G401.6 (cell line): ENCODE measurements around the gene ME3.
A peak's percentile ranks its signal among the peaks of the same experiment; 100 is the strongest.
"Not testable (repeated sequence)": the region's sequence is repeated elsewhere in the genome, so short reads cannot be mapped to it uniquely, and the experiment has no call there.

Experiments used
- FAIRE-seq: peaks from 2 replicates; lab custom pipeline; 2012; peaks lifted over from hg19 to GRCh38; lab: Jason Lieb, UNC

The ME3 gene

DNA sequence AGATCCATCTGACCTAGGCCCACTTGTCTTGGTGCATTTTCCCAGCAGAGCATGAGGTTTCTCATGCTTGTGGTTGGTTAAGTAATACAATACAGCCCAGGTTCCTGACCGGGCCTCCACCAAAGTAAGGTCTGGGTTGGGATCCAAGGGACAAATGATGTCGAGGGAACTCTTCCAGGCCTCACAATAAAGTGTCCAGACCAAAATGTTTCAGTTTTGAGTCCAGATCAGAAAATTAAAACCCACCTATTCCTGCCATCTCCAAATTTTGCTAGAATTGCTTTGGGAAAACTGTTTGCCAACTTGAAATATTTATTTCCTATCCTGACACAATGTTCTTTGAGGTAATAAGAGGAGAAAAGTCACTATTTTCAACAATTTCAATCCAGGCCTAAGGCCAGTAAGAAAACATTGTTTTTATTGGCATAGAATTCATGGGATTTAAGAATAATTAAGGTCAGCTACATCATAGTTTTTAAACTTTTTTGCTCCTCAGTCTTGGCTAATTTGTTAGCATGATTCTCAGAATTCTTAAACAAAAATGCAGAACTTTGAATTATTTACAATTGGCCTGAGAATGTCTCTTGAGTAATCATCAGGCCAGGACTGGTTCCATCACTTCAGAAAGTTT lies 51.4 kb downstream of the ME3 start:
- FAIRE-seq, result no peak

DNA sequence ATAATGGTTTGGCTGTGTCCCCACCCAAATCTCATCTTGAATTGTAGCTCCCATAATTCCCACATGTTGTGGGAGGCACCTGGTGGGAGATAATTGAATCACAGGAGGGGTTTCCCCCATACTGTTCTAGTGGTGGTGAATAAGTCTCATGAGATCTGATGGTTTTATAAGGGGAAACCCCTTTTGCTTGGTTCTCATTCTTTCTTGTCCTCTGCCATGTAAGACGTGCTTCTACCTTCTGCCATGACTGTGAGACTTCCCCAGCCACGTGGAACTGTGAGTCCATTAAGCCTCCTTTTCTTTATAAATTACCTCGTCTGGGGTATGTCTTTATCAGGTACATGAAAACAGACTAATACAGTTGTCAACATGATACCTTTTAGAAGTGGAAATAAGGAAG lies 53.0 kb downstream of the ME3 start:
- not testable (repeated sequence) for FAIRE-seq

DNA sequence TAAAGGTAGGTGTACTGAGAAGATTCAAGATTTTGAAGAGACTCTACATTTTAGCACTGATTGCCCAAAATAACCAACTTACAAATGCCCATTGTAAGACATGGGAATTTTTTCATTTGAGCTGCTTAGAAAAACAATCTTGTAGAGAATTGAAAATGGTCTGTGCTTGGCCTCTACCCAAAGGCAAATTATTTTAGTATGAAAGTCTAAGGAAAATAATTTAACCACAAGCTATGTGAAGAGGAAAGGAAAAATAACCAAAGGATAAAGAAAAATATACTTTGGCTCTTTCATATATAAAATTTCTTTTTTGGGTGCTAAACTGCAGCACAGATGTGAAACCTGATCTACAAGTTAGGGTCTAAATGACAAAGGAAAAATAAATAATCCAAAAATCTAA lies 54.9 kb downstream of the ME3 start:
- FAIRE-seq, result no peak

DNA sequence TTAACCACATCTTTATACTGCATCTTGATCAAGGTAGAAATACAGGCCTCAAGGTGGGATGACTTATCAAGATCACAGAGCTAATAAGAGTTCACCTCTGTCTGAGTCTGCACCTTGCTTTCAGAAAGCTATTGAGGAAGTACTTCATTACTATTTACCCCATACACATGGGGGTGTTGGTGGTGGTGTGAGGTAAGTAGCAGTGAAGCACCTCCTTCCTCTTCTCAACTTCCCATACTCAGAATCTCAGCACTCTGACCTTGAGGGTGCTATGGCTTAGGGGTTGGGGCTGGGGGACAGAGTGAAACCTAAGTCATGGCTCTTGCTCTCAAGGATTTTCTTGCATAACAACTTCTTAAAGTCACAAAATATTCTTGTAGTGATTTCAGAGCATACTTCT lies 56.9 kb downstream of the ME3 start:
- FAIRE-seq, result no peak

DNA sequence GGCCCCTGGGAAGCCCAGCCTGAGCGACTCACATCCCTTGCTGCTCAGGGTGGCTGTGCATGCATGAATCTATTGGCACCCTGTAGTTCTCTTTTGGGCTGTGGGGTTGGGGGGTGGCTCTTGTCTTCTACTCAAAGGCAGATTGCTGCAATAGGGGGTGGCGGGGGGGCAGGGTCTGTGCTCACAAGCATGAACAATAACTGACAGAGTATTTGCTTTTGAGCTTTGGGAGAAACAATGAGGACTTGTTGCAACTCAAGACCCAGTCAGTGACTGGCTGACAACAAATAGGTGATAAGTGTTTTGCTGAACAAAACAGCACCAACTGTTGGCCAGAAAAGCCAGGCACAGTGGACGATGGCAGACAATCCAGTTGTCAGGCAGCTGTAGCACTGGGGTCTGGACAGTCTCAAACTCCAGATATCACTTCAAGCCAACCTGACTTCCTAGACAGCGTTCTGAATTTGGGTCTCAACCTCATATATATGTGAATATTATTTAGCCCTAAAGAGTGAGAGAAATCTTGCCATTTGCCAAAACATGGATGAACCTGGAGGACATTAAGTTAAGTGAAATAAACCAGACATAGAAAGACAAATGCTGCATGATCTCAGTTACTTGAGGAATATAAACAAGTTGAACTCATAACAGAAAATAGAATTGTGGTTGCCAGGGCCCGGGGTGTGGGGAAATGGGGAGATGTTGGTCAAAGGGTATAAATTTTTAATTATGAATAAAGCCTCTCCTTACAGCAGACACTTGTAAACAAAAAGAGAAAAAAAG lies 61.7 kb downstream of the ME3 start:
- FAIRE-seq, result no peak

DNA sequence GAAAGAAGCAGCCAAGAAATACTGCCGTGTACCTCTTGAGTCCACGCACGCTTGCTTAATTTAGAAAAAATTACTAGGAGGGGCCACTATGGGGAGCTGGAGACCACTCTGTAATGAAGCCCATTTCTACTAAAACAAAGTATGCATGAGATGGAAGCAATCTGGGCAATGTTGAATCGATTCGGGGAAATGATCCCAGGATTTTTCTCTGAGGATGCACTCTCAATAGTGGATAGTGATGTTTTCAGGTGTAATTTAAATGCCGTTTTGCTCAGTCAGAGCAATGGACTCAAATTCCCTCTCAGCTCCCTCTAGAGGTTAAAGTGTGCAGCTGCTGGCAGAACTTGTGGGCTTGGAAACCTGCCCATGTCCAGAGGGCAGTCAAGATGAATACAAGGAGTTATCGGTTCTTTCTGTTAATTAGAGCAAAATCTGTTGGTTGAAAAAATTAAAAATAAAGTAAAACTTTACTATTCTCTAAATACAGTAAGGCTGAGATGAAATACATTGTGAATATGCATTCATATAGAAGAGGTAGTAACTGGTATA lies 64.1 kb downstream of the ME3 start:
- FAIRE-seq, result peak; percentile 74

DNA sequence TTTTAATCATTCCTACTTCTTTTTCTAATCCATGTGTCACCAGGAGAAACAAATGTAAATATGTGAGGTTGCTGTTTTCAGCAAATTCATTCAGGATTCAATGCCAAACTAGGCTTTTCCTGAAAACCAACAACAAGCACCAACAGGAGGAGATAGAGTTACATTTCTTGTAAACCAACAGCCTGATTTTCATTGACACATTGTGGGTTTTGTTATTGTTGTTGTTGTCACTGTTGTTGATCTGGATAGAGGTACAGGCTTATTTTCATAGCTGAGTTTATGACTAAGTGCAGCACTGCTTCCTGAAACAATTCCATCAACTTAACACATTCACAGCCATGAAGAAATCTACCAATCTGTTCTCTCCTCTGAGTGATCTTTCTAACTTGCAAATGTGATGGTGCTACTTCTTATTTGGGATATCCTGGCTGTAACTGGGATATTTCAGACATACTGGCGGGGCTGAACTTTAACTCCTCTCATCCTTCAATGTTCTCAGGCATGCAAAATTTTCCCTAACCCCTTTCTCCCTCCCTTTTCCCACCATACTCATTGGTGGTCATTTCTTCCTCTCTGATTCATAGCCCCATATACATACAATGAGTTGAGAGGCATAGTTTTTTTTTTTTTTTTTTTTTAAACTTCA lies 65.5 kb downstream of the ME3 start:
- no peak for FAIRE-seq

DNA sequence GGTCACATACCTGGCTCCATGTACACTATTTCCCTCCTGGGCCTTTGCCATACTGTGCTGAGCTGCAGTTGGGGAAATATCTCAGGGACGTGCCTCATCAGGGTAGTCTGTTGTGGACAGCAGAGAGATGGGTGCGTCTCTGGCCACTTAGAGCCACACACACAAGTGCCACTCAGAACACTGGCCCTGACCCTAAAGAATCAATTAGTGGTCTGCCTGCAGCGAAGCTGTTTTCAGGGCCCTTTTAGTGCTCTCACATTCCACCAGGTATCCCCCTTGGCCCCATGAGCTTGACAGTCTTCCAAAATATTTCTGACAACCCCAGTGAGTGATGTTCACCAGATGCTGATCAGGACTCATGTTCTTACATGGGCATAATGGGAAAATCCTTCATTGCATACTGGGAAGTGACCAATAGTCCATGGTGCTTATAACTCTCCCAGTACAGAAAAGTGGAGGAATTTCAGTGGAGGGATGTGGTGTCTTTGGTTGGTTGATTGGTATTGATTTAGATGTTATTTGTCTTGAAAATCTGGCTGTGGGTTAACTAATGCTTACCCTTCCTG lies 66.1 kb downstream of the ME3 start:
- no peak for FAIRE-seq

DNA sequence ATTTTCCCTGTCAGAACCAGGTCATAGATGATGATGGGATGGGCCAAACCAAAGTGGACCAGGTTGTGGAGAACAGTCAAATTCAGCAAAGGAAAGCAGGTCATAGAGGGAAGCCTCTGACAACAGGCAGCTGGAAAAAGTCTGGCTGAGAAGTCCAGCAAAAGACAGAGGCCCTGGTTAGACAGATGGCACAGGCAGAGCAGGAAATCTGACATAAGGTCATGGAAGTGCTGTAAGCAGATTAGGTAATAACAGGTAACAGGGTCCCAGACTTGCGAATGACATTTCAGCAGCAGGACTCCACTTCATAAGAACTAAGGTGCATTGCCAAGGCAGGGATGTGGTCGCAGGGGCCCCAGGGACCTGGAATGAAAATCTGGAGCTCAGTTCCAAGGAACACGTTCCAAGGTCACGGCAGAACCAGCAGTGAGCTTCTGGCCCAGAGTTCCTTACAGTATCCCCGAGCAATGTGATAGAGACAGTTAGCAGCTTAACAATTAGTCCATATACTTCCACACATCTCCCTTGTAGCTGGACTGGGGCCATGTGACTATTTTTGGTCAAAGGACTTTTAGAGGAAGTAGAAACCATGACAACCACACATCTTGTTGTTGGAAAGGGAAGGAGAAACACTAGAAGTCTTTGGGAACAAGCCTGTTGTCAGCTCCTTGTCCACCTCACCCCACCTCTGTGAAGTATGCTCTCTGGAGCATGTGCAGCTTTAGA lies 75.4 kb downstream of the ME3 start:
- no peak for FAIRE-seq

DNA sequence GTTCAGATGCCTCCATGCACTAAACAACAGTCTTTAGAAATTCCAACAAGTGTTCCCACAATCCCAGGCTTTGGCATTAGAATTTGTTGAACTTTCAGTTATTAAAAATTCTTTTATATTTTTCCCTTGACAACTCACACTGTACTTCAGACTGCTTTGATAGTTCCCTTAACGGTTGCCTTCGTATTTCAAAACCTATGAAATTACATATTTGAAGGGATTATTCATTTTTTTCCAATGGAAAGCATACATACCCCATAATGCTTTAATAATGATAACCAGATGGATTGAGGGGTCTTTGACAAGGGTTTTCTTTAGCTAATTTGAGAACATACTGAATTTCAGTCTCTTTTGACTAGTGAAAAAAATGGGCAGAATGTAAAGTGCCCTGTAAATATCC lies 76.5 kb downstream of the ME3 start:
- FAIRE-seq, result no peak

DNA sequence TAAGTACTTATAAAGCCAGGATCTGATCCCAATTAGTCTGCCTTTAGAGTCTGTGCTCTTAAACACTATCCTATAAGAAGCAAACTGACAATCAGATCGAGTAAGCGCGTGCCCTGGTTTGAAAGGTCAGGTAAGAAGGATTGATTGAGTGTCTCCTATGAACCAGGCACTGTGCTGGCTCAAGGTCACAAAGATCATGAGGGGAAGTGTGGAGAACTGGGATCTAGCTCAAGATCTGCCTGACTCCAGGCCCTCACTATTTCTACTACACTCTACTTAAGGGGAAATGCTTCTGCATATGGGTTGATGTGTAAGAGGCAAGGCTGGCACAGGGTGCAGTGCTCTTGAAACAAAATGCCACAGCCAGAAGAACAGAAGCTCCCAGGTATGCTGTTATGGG lies 77.0 kb downstream of the ME3 start:
- no peak for FAIRE-seq

DNA sequence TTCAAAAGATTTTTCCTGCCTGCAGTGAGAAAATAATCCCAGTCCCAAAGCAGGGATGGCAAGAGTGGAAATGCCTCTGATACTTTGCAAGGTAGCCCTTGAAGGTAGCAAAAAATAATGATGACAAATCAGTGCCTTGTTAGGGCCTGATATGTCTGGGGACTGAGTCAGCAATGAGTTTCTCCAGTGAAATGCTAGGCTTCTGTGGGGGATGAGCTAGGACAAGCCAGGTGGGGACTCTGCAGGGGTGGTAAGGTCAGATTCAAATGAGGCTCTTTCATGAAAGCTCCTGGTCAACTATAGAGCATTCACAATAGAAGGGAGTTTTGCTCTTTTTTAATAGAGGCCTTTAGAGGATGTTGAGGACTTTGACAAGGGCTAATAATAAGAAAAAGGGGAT lies 77.7 kb downstream of the ME3 start:
- no peak for FAIRE-seq

DNA sequence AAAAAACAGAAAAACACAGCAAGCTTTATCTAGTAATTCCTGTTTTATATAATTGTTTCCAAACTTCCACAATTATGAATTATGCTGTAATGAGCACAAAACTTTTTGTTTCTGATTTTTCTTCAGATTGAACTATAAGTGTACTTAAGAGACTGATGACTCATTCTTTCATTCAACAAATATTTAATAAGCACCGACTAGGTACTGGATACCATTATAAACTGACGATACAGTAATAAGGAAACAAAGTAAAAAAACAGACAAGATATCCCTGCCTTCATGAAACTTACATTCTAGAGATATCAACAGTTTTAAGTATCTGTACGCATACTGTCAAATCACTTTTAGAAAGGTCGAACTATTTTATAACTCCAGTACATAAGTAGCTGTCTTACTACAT lies 78.6 kb downstream of the ME3 start:
- no peak for FAIRE-seq

DNA sequence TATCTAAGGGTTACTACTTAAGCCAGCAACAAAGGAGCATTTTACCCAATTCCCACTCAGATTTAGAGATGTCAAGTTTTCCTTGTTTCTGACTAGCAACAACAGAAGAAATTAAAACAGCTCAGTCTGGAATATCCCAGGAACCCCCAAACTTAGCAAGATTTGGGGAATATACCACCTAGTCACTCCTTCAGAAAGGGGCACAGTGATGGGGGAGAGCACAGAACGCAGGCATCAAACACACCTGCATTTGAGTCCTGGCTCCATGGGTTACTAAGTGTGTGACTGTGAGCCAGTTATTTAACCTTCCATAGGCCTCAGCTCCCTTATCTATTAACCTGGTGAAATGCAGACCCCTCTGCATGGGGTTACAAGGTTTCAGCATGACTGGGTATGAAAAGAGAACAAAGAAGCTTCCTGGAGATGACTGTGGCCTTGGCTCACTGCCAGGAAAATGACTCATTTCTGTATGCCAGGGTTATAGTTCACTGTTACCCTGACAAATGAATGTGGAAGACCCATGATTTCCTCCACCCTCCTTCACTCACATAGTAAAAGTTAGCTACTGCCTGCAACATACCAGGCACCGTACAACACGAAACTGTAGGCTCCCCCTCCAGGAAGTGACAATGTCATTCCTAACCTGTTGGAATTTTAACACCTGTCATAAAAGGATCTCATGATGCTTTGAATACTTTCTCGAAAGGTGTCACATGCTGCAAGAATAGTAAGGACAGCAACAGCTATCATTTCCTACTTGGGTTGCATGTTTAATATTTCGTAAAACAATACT lies 79.6 kb downstream of the ME3 start:
- no peak for FAIRE-seq

DNA sequence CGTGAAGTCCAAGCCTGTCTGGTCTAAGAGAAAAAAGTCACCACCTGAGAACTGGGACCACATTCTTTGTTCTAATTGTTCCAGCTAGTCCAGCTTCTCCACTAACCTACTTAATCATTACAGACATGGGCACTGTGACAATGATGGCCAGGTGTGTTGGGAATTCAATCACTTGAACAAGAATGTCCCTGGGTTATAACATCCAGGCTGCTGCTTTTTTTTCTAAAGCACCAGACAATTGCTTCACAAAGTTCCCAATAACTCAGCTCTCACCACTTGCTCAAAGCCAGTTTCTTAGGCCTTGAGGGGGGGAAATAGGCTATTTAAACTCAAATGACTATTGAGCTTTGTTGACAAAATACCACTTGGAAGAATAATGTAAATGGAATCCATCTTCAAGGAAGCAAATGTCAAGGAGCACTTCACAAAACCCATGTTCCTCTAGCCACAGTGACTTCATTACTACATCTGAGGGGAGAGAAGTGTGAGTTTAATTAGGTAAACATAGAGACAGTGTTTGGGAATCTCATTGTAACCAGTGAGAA lies 80.3 kb downstream of the ME3 start:
- no peak for FAIRE-seq

DNA sequence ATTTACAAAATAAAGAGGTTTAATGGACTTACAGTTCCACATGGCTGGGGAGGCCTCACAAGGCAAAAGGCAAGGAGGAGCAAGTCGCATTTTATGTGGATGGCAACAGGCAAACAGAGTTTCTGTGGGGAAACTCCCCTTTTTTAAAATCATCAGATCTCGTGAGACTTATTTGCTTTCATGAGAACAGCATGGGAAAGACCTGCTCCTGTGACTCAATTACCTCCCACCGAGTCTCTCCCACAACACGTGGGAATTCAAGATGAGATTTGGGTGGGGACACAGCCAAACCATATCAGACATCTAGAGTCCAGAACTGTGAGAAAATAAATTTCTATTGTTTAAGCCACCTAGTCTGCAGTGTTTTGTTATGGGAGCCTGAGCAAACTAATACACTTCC lies 80.8 kb downstream of the ME3 start:
- FAIRE-seq, result no peak

DNA sequence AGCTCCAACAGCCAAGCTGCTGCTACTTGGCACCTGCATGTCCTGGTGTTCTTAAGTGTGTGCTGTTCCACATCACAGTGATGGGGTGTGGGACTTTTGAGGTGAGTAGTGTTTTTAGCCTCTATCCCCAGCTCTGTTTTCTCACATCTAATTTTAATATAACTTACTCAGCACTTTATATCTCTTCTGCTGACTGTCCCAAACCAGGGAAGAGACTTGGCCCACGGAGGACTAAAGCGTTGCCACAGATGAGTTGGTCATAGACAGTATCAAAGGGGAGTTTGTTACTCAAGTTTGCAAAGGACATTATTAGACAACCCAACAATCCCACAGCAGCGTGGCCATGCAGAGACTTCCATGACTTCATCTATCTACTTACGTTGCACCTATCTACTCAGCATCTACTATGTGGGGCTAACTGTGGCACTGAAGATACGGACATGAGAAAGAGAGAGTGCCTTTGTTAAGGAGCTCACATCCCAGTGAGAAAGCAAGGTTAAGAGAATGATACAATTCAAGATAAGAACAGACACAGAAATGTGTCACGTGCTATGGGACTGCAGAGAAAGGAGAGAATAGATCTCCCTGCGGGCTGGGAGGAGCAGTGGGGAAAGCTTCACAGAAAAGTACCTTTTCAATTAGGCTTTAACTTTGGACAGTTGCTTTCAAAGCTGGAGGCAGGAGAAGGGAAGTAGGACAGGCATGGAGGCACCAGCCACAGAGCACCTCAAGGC lies 82.4 kb downstream of the ME3 start:
- FAIRE-seq, result no peak

DNA sequence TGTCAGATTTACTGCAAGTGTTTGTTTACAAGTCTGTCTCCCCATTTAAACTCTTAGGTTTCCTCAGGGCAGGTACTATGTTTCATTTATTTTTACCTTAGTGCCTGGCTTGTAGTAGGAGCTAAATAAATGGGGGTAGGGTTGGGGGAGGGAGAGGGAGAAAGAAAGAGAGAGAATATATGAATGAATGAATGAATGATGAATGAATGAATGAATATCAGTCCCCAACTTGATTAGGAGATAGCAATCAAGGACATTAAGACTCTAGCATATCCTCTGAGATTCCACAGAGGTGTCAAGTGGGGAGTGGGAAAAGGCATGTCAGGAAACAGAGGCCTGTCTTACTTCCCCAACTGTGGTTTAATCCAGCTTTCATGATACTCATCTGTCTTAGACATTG lies 83.2 kb downstream of the ME3 start:
- FAIRE-seq, result no peak

DNA sequence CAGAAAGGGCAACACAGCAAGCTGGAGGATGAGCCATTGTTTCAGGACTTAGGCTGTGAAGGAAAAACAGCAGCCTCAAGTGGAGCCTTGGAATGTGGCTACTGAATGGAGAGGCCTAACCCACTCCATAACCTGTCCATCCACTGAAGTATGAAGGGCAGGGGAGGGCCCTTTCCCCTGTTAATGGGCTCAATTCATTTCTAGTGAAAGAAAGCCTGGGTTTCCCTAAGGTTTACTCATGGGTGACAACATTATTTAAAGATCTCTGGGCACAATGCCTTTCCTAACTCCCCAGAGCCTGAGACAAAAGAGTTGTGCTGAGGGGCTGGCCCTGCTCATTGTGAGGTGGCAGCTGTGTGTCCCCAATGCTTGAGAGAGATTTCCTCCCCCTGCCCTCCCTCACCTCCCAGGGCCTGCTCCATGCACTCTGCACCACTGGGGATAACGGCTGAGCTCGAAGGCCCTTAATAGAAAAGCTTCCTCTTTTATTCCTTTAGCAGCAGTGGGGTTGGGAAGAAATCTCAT lies 83.8 kb downstream of the ME3 start:
- no peak for FAIRE-seq
